Testis (tissue), 3 donors: ENCODE measurements around the gene KRT27. TPM values are rescaled to one million over a fixed set of nuclear protein-coding genes. Genes with fewer than 3 reads are reported as not detected.

Source experiments
- DNase-seq: peaks from one replicate; pipeline ENCODE4 v3.0.0-alpha.2; 2019
- H3K27ac ChIP-seq, 2 donors: fragments of 200-600 bp; sonication (generic); one replicate each; pipeline ENCODE4 v1.5.1; 2019
- H3K27me3 ChIP-seq: fragments of 200-600 bp; sonication (generic); one replicate; pipeline ENCODE4 v1.5.1; 2019
- H3K36me3 ChIP-seq: fragments of 200-600 bp; sonication (generic); one replicate; pipeline ENCODE4 v1.5.1; 2017; ENCODE audit warnings: low read depth; ENCODE audit errors: missing control alignments
- H3K4me1 ChIP-seq: fragments of 200-600 bp; sonication (generic); one replicate; pipeline ENCODE4 v1.5.1; 2019
- H3K4me3 ChIP-seq, 2 donors: fragments of 200-600 bp; sonication (generic); one replicate each; pipeline ENCODE4 v1.5.1; 2017 to 2019
- H3K9me3 ChIP-seq: fragments of 200-600 bp; sonication (generic); one replicate; pipeline ENCODE4 v1.5.1; 2017
- CTCF ChIP-seq, 3 experiments: fragments of 450-650 bp in 2 of 3; fragments of 200-600 bp in 1 of 3; sonication (generic) in 1 of 3; IDR thresholded peaks; one replicate each; pipeline ENCODE4 v1.5.1; 2016 to 2019; ENCODE audit warnings: antibody characterized with exemption in 3 of 3, mild to moderate bottlenecking in 2 of 3, moderate library complexity in 1 of 3
- POLR2A ChIP-seq: fragments of 450-650 bp; IDR thresholded peaks from one replicate; pipeline ENCODE4 v1.6.1; 2017; ENCODE audit warnings: antibody characterized with exemption, mild to moderate bottlenecking, moderate library complexity
- WGBS, 2 donors: methylation state at CpG; one replicate each; pipeline ENCODE4 v1.1.5; 2018; 5-methylcytosine and 5-hydroxymethylcytosine counted together
- intact Hi-C: fragments of 100-400 bp; cut with DNase I; formaldehyde crosslinking; loops from one replicate; pipeline ENCODE4 v1.15.1; 2023; ENCODE audit warnings: low total_unique reads
- polyA plus RNA-seq: library from polyadenylated mRNA; stranded (reverse); fragments of 350-450 nt; fragmentation: Illumina TruSeq; extraction: RNeasy Lipid Tissue Mini Kit (QIAGEN cat#74804); gene quantifications from one replicate; pipeline ENCODE4 v1.2.3, GENCODE V29; 2014; ENCODE audit warnings: low read depth, low replicate concordance; ENCODE audit not compliant: insufficient read depth
- total RNA-seq, 2 donors: library from RNA; depleted of rRNA; stranded (reverse); fragments of >200 nt; gene quantifications; one replicate each; pipeline ENCODE4 v1.2.3, GENCODE V29; 2016

The KRT27 gene
- total and polyA plus RNA-seq, 3 donors from 2014 or later = 0.58 to 1.4 (median 0.87) TPM

GRCh38 chr17:40820228-40820838 is 38.0 kb upstream of the KRT27 start:
- Histone ChIP-seq H3K27me3 (no peaks in the 10 kb centered on the region), H3K4me1 (peaks cover 37% of the 10 kb centered on the region), H3K9me3 (no peaks in the 10 kb centered on the region), H3K36me3 (no peaks in the 10 kb centered on the region), H3K27ac (peak overlapping the region; percentile 84 to 97), H3K4me3 (no peak overlapping the region)
- WGBS, 2 donors = 49 to 51% methylated on average over 9 of the region's 9 CpGs
- intact Hi-C loops = no loop called here
- DNase-seq = no peak
- TF ChIP-seq POLR2A (no peak), CTCF (IDR thresholded peaks at IDR 0.05) (no peak)

- peaks cover 37% of the 10 kb centered on the region for H3K4me1 ChIP-seq
- WGBS, 2 donors = 18 to 25% methylated on average over 9 of the region's 9 CpGs
- H3K27ac ChIP-seq = peak overlapping the region; percentile 84 to 97
- H3K36me3 ChIP-seq = no peaks in the 10 kb centered on the region
- no peaks in the 10 kb centered on the region for H3K9me3 ChIP-seq
- H3K4me3 ChIP-seq = peak overlapping the region; percentile 67 to 85
- intact Hi-C loops = no loop called here
- no peak for TF ChIP-seq POLR2A
- DNase-seq = peak; percentile 33
- H3K27me3 ChIP-seq = no peaks in the 10 kb centered on the region
Measured at GRCh38 chr17:40819528-40820125, 37.3 kb upstream of the KRT27 start.

GRCh38 chr17:40818733-40819527 is 36.6 kb upstream of the KRT27 start:
- WGBS, 2 donors = 1% methylated on average over 45 to 73 of the region's 73 CpGs
- Histone ChIP-seq H3K4me1 (peaks cover 37% of the 10 kb centered on the region), H3K36me3 (no peaks in the 10 kb centered on the region), H3K27ac (peak overlapping the region; percentile 84 to 97), H3K27me3 (no peaks in the 10 kb centered on the region), H3K4me3 (peak overlapping the region; percentile 67 to 85), H3K9me3 (no peaks in the 10 kb centered on the region)
- intact Hi-C loops = no loop called here
- peak in 1 of 3 experiments; percentile 15 for TF ChIP-seq CTCF (IDR thresholded peaks at IDR 0.05)
- TF ChIP-seq POLR2A = no peak
- DNase-seq = peak; percentile 84

GRCh38 chr17:40818343-40818732 is 36.0 kb upstream of the KRT27 start:
- Histone ChIP-seq H3K4me1 (peaks cover 37% of the 10 kb centered on the region), H3K27ac (peak overlapping the region; percentile 84 to 97), H3K27me3 (no peaks in the 10 kb centered on the region), H3K4me3 (peak overlapping the region; percentile 67 to 85), H3K36me3 (no peaks in the 10 kb centered on the region), H3K9me3 (no peaks in the 10 kb centered on the region)
- intact Hi-C loops = no loop called here
- DNase-seq = no peak
- WGBS, 2 donors = 9 to 14% methylated on average over 7 of the region's 7 CpGs
- TF ChIP-seq POLR2A = no peak
- TF ChIP-seq CTCF (IDR thresholded peaks at IDR 0.05) = no peak

- peaks cover 31% of the 10 kb centered on the region for H3K4me1 ChIP-seq
- H3K36me3 ChIP-seq = no peaks in the 10 kb centered on the region
- TF ChIP-seq POLR2A (no peak), CTCF (IDR thresholded peaks at IDR 0.05) (no peak)
- intact Hi-C loops = no loop called here
- DNase-seq = no peak
- 91% methylated on average over 4 of the region's 4 CpGs for WGBS, 2 donors
- H3K27ac ChIP-seq = no peak overlapping the region
- H3K4me3 ChIP-seq = no peak overlapping the region
- no peaks in the 10 kb centered on the region for H3K27me3 ChIP-seq
- no peaks in the 10 kb centered on the region for H3K9me3 ChIP-seq
Measured at GRCh38 chr17:40817103-40817682, 34.8 kb upstream of the KRT27 start.
